Esophagus (tissue), 2 donors: Measurements from ENCODE around the gene ABL2. TPM values are rescaled to one million over a fixed set of nuclear protein-coding genes. Genes with fewer than 3 reads are reported as not detected.
"Not testable (repeated sequence)": the region's sequence is repeated elsewhere in the genome, so short reads cannot be mapped to it uniquely, and the experiment has no call there.

ENCODE experiments used
- H3K27ac ChIP-seq, 2 donors: one replicate each; pipeline ENCODE4 v1.5.1; 2013; ENCODE audit warnings: low read depth in 2 of 2, mild to moderate bottlenecking in 2 of 2, inconsistent platforms in 1 of 2, low read length in 1 of 2, moderate library complexity in 1 of 2
- H3K27me3 ChIP-seq, 2 donors: one replicate each; pipeline ENCODE4 v1.6.1; 2013; ENCODE audit warnings: low read length in 2 of 2, control low read depth in 1 of 2, mild to moderate bottlenecking in 1 of 2; ENCODE audit not compliant: insufficient read depth in 2 of 2, control insufficient read depth in 1 of 2
- H3K36me3 ChIP-seq, 2 donors: one replicate each; pipeline ENCODE4 v1.6.1; 2013; ENCODE audit warnings: low read length in 1 of 2; ENCODE audit not compliant: control insufficient read depth in 2 of 2, insufficient read depth in 2 of 2
- H3K4me1 ChIP-seq, 2 donors: one replicate each; pipeline ENCODE4 v1.6.1; 2013; ENCODE audit warnings: low read length in 1 of 2; ENCODE audit not compliant: control insufficient read depth in 2 of 2, insufficient read depth in 2 of 2
- H3K4me3 ChIP-seq, 2 donors: one replicate each; pipeline ENCODE4 v1.5.1; 2013; ENCODE audit warnings: low read length in 2 of 2, mild to moderate bottlenecking in 2 of 2, low read depth in 1 of 2, moderate library complexity in 1 of 2
- H3K9me3 ChIP-seq, 2 donors: one replicate each; pipeline ENCODE4 v1.6.1; 2013; ENCODE audit warnings: mild to moderate bottlenecking in 2 of 2, low read depth in 1 of 2, low read length in 1 of 2, moderate library complexity in 1 of 2; ENCODE audit not compliant: control insufficient read depth in 2 of 2, insufficient read depth in 1 of 2
- WGBS, 2 donors: extraction: QIAGEN DNeasy Blood & Tissue Kit; methylation state at CpG; one replicate each; pipeline ENCODE4 v1.1.7; 2013; 5-methylcytosine and 5-hydroxymethylcytosine counted together
- polyA plus RNA-seq, 2 donors: library from polyadenylated mRNA; stranded (reverse); fragments of 200-250 nt; gene quantifications; one replicate each; pipeline ENCODE4 v1.2.3, GENCODE V29; 2013
- donor health status: healthy with polysubstance abuse.
- donor health status: Bipolar disorder and iron deficiency.

ABL2 gene
- polyA plus RNA-seq = 1 to 10 TPM; 1.1 to 1.6 TPM

DNA sequence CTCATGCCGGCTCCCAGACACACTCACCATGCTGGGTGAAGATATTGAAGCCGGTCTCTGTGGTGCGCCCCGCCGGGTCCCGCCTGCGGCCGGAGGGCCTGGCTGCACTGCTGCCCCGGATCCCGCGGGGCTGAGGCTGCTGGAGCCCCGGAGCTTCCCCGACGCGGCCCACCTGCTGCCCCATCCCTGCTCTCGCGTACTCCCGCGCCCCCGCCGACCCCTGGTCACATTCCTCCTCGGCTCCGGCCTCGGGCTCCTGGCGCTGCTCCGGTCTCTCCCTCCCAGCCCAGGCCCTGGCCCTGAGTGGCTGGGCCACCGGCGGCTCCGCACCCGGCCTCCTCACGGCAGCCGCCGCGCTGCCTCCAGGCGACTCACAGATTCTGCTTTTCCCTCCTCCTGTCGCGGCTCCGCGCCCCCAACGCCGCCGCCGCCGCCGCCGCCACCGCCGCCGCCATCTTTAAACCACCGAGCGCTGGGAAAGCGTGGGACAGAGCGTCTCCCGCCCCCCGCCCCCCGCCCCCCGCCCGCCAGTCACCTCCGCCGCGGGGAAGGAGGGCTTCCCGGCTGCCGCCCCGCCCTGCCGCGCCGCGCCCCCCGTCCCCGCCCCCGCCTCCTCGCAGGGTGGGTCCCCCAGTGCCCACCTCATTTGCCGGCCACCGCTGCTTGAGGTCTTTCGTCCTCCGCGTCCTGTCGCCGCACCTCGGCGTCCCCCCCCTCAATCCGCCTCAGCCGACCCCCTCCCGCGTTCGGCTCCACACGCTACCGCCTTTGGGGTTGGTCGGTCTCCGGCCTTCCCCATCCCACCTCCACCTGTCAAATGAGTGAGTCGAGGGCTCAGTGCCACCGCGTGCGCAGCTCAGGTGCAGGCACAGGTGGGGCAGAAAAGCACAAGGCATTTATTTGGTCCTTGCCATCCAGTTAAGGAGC is at the start of gene ABL2:
TSS of gene ABL2 (minus strand) at position 464 of the 927 bp plus-strand sequence. CDS start at position 184, 280 bp downstream.
- Histone ChIP-seq H3K27ac (peak within 1 kb of the TSS; percentile 59 to 66), H3K36me3 (no peaks in the 10 kb centered on the region), H3K4me3 (peak within 1 kb of the TSS; percentile 93 to 94), H3K9me3 (no peaks in the 10 kb centered on the region), H3K4me1 (no peaks in the 10 kb centered on the region), H3K27me3 (no peaks in the 10 kb centered on the region)
- WGBS, 2 donors = 1% methylated on average over 54 to 94 of the region's 94 CpGs

- H3K4me1 ChIP-seq = no peaks in the 10 kb centered on the region
- WGBS, 2 donors = 96 to 98% methylated on average over 5 of the region's 5 CpGs
- H3K27me3 ChIP-seq = no peaks in the 10 kb centered on the region
- no peak overlapping the region for H3K4me3 ChIP-seq
- no peaks in the 10 kb centered on the region for H3K36me3 ChIP-seq
- H3K9me3 ChIP-seq = peaks cover 0 to 3% of the 10 kb centered on the region in 2 donors
- H3K27ac ChIP-seq = no peak overlapping the region
These were observed 49.4 kb upstream of the ABL2 start for GRCh38 chr1:179278920-179279319.

GRCh38 chr1:179274424-179274823 is 44.9 kb upstream of the ABL2 start:
- not testable (repeated sequence) for H3K9me3 ChIP-seq, H3K4me1 ChIP-seq, H3K27ac ChIP-seq, H3K36me3 ChIP-seq, H3K27me3 ChIP-seq, H3K4me3 ChIP-seq
- 88% methylated on average over 5 of the region's 5 CpGs for WGBS, 2 donors

DNA sequence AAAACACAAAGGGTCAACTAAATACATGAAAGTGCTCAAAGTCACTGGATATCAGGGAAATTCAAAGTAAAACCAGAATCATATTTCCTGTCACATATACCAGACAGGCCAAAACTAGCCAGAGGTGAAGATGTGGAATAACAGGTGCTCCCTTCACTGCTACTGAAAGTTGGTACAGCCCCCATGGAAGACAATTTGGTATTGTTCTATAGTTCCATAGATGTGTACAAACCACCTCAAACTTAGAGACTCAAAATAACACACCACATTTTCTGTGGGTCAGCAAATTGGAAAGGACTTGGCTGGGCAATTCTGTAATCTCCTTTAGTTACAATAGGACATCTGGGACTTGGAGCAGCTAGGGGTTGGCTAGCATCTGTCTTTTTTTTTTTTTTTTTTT is 39.6 kb upstream of the ABL2 start:
- no peaks in the 10 kb centered on the region for H3K4me1 ChIP-seq
- no peak overlapping the region for H3K27ac ChIP-seq
- no peaks in the 10 kb centered on the region for H3K27me3 ChIP-seq
- no peak overlapping the region for H3K4me3 ChIP-seq
- H3K9me3 ChIP-seq = no peaks in the 10 kb centered on the region
- no peaks in the 10 kb centered on the region for H3K36me3 ChIP-seq

GRCh38 chr1:179264507-179264906 is 35.0 kb upstream of the ABL2 start:
- Histone ChIP-seq H3K27ac (no peak overlapping the region), H3K27me3 (no peaks in the 10 kb centered on the region), H3K4me1 (no peaks in the 10 kb centered on the region), H3K9me3 (no peaks in the 10 kb centered on the region), H3K4me3 (no peak overlapping the region), H3K36me3 (no peaks in the 10 kb centered on the region)
- WGBS, 2 donors = 44 to 52% methylated on average over 3 of the region's 3 CpGs

- Histone ChIP-seq H3K9me3 (no peaks in the 10 kb centered on the region), H3K36me3 (no peaks in the 10 kb centered on the region), H3K27ac (no peak overlapping the region), H3K4me1 (no peaks in the 10 kb centered on the region), H3K27me3 (no peaks in the 10 kb centered on the region), H3K4me3 (no peak overlapping the region)
These were observed 33.6 kb upstream of the ABL2 start for GRCh38 chr1:179263121-179263520.

GRCh38 chr1:179262183-179262582 is 32.7 kb upstream of the ABL2 start:
- H3K36me3 ChIP-seq = no peaks in the 10 kb centered on the region
- 87 to 91% methylated on average over 1 of the region's 1 CpG for WGBS, 2 donors
- H3K4me3 ChIP-seq = no peak overlapping the region
- H3K4me1 ChIP-seq = no peaks in the 10 kb centered on the region
- H3K9me3 ChIP-seq = no peaks in the 10 kb centered on the region
- H3K27ac ChIP-seq = no peak overlapping the region
- no peaks in the 10 kb centered on the region for H3K27me3 ChIP-seq

GRCh38 chr1:179253286-179253972 is 24.0 kb upstream of the ABL2 start:
- H3K9me3 ChIP-seq = no peaks in the 10 kb centered on the region
- no peaks in the 10 kb centered on the region for H3K27me3 ChIP-seq
- no peak overlapping the region for H3K4me3 ChIP-seq
- no peaks in the 10 kb centered on the region for H3K36me3 ChIP-seq
- 64 to 65% methylated on average over 8 of the region's 8 CpGs for WGBS, 2 donors
- H3K4me1 ChIP-seq = no peaks in the 10 kb centered on the region
- H3K27ac ChIP-seq = no peak overlapping the region

DNA sequence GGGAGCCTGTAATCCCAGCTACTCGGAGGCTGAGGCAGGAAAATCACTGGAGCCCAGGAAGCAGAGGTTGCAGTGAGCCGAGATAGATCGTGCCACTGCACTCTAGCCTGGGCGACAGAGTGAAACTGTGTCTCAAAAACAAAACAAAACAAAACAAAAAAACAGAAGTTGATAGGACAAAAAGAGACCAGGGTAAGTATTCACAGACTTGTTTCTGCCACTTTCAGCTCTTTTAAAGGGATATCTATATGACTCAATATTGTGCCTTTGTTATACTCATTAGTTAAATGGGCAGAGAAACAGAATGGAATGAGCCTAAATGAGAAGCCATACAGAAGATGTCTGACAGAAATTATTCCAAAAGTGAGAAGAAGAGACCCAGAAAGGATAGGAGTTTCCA is 23.1 kb upstream of the ABL2 start:
- Histone ChIP-seq H3K4me1 (no peaks in the 10 kb centered on the region), H3K27me3 (no peaks in the 10 kb centered on the region), H3K9me3 (no peaks in the 10 kb centered on the region), H3K36me3 (no peaks in the 10 kb centered on the region), H3K27ac (no peak overlapping the region), H3K4me3 (no peak overlapping the region)
- 88 to 89% methylated on average over 4 of the region's 4 CpGs for WGBS, 2 donors
